Upper lobe of left lung (tissue), 6 donors: Measurements from ENCODE around the gene CORO6. TPM values are rescaled to one million over a fixed set of nuclear protein-coding genes. Genes with fewer than 3 reads are reported as not detected.

ENCODE experiments used
- ATAC-seq, 2 donors: fragments of 200-7000 bp; cut with Tn5 transposase; one replicate each; pipeline ENCODE4 v1.9.1; 2022; ENCODE audit warnings: mild to moderate bottlenecking in 2 of 2, moderate library complexity in 2 of 2; ENCODE audit not compliant: low FRiP score in 2 of 2
- DNase-seq, 2 donors: peaks; one replicate each; pipeline ENCODE4 v3.0.0-alpha.2; 2019 to 2020
- H3K27ac ChIP-seq, 4 donors: fragments of 200-600 bp; sonication (generic); one replicate each; pipeline ENCODE4 v1.5.1; 2016 to 2019
- H3K27me3 ChIP-seq, 4 donors: fragments of 200-600 bp; sonication (generic); one replicate each; pipeline ENCODE4 v1.5.1; 2017 to 2019
- H3K36me3 ChIP-seq, 4 donors: fragments of 200-600 bp; sonication (generic); one replicate each; pipeline ENCODE4 v1.5.1; 2016 to 2019
- H3K4me1 ChIP-seq, 4 donors: fragments of 200-600 bp; sonication (generic); one replicate each; pipeline ENCODE4 v1.5.1; 2018 to 2019
- H3K4me3 ChIP-seq, 4 donors: fragments of 200-600 bp; sonication (generic); one replicate each; pipeline ENCODE4 v1.5.1; 2017 to 2019; ENCODE audit warnings: mild to moderate bottlenecking in 2 of 4, moderate library complexity in 1 of 4
- H3K9me3 ChIP-seq, 4 donors: fragments of 200-600 bp; sonication (generic); one replicate each; pipeline ENCODE4 v1.5.1; 2018 to 2019
- EP300 ChIP-seq, 4 donors: sonication (generic); formaldehyde crosslinking; IDR thresholded peaks; one replicate each; pipeline ENCODE4 v1.5.1; 2017; ENCODE audit warnings: antibody characterized with exemption in 4 of 4, control low read depth in 2 of 4
- POLR2A ChIP-seq, 4 donors: fragments of 450-650 bp; IDR thresholded peaks; one replicate each; pipeline ENCODE4 v1.5.1; 2016 to 2017; ENCODE audit warnings: antibody characterized with exemption in 4 of 4, mild to moderate bottlenecking in 2 of 4
- POLR2AphosphoS5 ChIP-seq, 2 donors: sonication (generic); formaldehyde crosslinking; IDR thresholded peaks; one replicate each; pipeline ENCODE4 v1.5.1; 2017; ENCODE audit warnings: antibody characterized with exemption in 2 of 2
- WGBS, 2 donors: methylation state at CpG; one replicate each; pipeline ENCODE4 v1.1.5; 2017 to 2018; 5-methylcytosine and 5-hydroxymethylcytosine counted together
- total RNA-seq, 6 donors: library from RNA; depleted of rRNA in 4 of 6; stranded (reverse); fragments of >200 nt in 4 of 6; gene quantifications; one replicate each; pipeline versions ENCODE4 v1.1.0 to v1.2.1, GENCODE V29; 2016 to 2021
- TF ChIP-seq, protein P1 (sequence below), 6 experiments: fragments of 450-650 bp in 4 of 6; fragments of 200-600 bp in 2 of 6; sonication (generic) in 2 of 6; IDR thresholded peaks; one replicate each; pipeline ENCODE4 v1.5.1; 2016 to 2019; ENCODE audit warnings: antibody characterized with exemption in 6 of 6
- donor health status: DM: no; HTN: no; CAD: no; lungs with moderate emphysema.
- donor health status: DM: no; HTN: yes; CAD: no; lungs with severe emphysema.

CORO6 gene
- total RNA-seq, 6 donors from 2014 or later: 7.3 to 137 (median 12.2) TPM

DNA sequence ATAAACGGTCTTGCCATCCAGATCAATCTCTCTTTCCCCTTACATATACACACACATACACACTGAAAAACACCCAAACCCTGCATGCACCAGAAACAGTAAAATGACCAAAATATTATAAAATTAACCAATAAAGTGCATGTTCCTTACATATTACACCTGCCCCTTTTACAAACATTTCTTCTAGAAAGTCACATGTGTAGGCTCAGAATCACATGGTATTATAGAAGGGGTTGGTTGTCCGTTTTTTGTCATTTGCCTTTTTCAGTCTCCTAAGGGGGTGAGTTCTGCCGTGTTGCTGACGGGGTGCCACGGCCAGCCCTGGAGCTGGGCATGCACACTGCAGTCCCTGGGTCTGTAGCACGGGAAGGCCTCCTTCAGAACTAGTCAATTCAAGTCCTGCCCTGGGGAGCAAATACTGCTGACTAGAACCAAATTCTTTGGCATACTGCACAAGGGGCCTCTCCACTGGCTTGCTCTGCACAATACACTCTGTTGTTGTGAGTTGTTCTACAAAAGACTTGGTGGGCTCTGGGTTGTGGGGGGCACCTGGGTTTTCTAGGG, 8.0 kb upstream of the CORO6 start:
- no peak overlapping the region for H3K27ac ChIP-seq
- no peaks in the 10 kb centered on the region for H3K4me1 ChIP-seq
- DNase-seq (no peak), ATAC-seq (peak in 1 of 2 donors; percentile 22)
- no peaks in the 10 kb centered on the region for H3K27me3 ChIP-seq
- H3K9me3 ChIP-seq: no peaks in the 10 kb centered on the region
- WGBS, 2 donors: 87 to 92% methylated on average over 6 of the region's 6 CpGs
- TF ChIP-seq, protein P1, sequence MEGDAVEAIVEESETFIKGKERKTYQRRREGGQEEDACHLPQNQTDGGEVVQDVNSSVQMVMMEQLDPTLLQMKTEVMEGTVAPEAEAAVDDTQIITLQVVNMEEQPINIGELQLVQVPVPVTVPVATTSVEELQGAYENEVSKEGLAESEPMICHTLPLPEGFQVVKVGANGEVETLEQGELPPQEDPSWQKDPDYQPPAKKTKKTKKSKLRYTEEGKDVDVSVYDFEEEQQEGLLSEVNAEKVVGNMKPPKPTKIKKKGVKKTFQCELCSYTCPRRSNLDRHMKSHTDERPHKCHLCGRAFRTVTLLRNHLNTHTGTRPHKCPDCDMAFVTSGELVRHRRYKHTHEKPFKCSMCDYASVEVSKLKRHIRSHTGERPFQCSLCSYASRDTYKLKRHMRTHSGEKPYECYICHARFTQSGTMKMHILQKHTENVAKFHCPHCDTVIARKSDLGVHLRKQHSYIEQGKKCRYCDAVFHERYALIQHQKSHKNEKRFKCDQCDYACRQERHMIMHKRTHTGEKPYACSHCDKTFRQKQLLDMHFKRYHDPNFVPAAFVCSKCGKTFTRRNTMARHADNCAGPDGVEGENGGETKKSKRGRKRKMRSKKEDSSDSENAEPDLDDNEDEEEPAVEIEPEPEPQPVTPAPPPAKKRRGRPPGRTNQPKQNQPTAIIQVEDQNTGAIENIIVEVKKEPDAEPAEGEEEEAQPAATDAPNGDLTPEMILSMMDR (IDR thresholded peaks at IDR 0.05): no peak
- no peak for TF ChIP-seq POLR2AphosphoS5 (IDR thresholded peaks at IDR 0.05)
- no peak for TF ChIP-seq POLR2A (IDR thresholded peaks at IDR 0.05)
- no peak for TF ChIP-seq EP300 (IDR thresholded peaks at IDR 0.05)
- no peak overlapping the region for H3K4me3 ChIP-seq
- peaks cover 27 to 64% (median 42%) of the 10 kb centered on the region in 4 donors for H3K36me3 ChIP-seq

DNA sequence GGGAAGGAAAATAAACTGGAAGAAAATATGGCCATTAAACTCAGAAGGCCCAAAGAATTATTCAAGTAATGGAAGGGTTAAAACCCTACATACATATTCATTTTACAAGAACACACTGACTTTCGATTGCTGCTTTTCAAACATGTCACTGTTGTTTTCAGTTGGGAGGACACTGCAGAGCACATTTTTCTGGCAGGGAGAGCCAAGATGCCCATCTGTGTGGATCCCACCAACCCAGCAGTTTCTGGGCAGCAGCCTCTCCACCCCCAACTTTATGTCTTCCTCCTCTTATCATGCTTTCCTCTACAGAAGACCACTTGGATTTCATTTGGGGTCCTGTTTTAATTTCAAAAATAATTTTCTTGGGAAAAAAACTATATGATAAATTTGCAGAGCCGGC, 7.1 kb upstream of the CORO6 start:
- no peaks in the 10 kb centered on the region for H3K4me1 ChIP-seq
- ATAC-seq (no peak), DNase-seq (no peak)
- TF ChIP-seq POLR2AphosphoS5 (IDR thresholded peaks at IDR 0.05): no peak
- no peak for TF ChIP-seq POLR2A (IDR thresholded peaks at IDR 0.05)
- TF ChIP-seq, protein P1 (IDR thresholded peaks at IDR 0.05): no peak
- no peak for TF ChIP-seq EP300 (IDR thresholded peaks at IDR 0.05)
- H3K9me3 ChIP-seq: no peaks in the 10 kb centered on the region
- H3K27ac ChIP-seq: no peak overlapping the region
- WGBS, 2 donors: 57 to 72% methylated on average over 2 of the region's 2 CpGs
- H3K27me3 ChIP-seq: no peaks in the 10 kb centered on the region
- peaks cover 22 to 56% (median 36%) of the 10 kb centered on the region in 4 donors for H3K36me3 ChIP-seq
- H3K4me3 ChIP-seq: no peak overlapping the region

DNA sequence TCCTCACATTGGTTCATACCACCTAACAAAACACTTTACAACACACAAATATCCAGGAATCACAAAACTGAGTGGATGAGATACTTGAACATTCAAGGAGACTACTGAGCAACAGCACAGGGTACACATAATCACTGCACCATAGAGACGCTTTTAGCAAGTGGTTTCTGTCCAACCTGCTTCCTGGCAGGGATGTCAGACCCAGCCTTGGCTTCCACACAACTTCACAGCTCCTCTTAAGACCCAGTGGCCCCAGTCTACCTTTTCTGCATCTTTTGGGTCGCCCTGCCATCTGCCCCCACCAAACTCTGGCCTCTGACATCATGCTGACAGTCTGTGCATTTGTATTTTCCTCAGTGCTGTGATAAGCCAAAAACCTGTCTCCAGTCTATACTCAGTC, 5.9 kb upstream of the CORO6 start:
- Histone ChIP-seq H3K9me3 (no peaks in the 10 kb centered on the region), H3K4me3 (no peak overlapping the region), H3K4me1 (no peaks in the 10 kb centered on the region), H3K27ac (no peak overlapping the region), H3K27me3 (no peaks in the 10 kb centered on the region), H3K36me3 (peaks cover 19 to 44% (median 31%) of the 10 kb centered on the region in 4 donors)
- ATAC-seq (no peak), DNase-seq (no peak)
- TF ChIP-seq, protein P1 (IDR thresholded peaks at IDR 0.05): no peak
- no peak for TF ChIP-seq POLR2A (IDR thresholded peaks at IDR 0.05)
- TF ChIP-seq POLR2AphosphoS5 (IDR thresholded peaks at IDR 0.05): no peak
- no peak for TF ChIP-seq EP300 (IDR thresholded peaks at IDR 0.05)
- 80 to 89% methylated on average over 2 of the region's 2 CpGs for WGBS, 2 donors

DNA sequence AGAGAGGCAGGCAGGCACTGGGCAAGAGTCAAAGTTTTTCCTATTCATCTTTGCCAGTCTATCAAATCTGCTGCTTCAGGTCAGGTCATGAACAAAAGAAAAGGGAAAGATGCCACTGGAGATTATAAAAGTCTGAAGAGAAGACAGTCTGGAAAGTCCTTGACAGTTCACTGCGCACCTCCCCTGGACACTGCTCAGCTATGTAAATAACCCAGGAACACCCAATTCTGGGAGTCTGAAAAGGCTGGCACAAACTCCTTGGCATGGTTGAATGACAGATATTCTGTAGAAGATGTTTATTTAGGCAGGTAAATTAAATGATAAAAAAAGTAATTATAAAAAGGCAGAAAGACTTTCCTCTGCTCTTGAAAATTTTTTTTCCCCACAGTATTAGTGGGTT, 5.2 kb upstream of the CORO6 start:
- Histone ChIP-seq H3K27me3 (peaks cover 0 to 1% (median 0%) of the 10 kb centered on the region in 4 donors), H3K36me3 (peaks cover 19 to 39% (median 27%) of the 10 kb centered on the region in 4 donors), H3K27ac (no peak overlapping the region), H3K9me3 (no peaks in the 10 kb centered on the region), H3K4me1 (peaks cover 2 to 4% (median 3%) of the 10 kb centered on the region in 4 donors), H3K4me3 (no peak overlapping the region)
- no peak for TF ChIP-seq POLR2A (IDR thresholded peaks at IDR 0.05)
- TF ChIP-seq POLR2AphosphoS5 (IDR thresholded peaks at IDR 0.05): no peak
- no peak for TF ChIP-seq EP300 (IDR thresholded peaks at IDR 0.05)
- TF ChIP-seq, protein P1 (IDR thresholded peaks at IDR 0.05): no peak
- WGBS, 2 donors: 76 to 84% methylated on average over 1 of the region's 1 CpG
- DNase-seq (no peak), ATAC-seq (no peak)
